ENCODE measurements around the gene ARSJ.

DNA sequence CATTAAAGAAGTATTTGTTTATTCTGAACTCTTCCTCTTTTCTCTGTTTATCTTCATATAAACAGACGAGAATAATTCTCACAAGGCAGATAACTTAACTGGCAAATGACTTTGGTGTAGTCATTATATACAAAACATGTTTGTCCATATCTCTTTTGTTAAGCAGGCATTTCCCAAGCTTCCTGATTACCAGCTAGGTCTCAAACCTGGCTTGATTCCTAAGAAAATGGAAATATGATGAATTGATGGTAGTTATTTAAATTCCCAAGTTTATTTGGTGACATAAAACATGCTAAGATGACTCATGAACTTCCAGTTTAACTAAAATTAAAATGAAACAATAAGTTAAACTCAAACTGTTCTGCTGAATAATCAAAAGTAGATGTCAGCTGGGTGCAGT lies 96.8 kb downstream of the ARSJ start:
- TF ChIP-seq POLR2A (IDR thresholded peaks at IDR 0.05; ENCODE audit: low read length) (no peak), GATA1 (IDR thresholded peaks at IDR 0.05; ENCODE audit: low read depth, low read length) (no peak)
